Skeletal muscle satellite cell (primary cell): ENCODE results near the gene KLHL30. TPM values are rescaled to one million over a fixed set of nuclear protein-coding genes. Genes with fewer than 3 reads are reported as not detected.
A peak's percentile ranks its signal among the peaks of the same experiment; 100 is the strongest.

ENCODE experiments used
- H3K27me3 ChIP-seq: 2 replicates; pipeline ENCODE4 v1.7.0; 2013; ENCODE audit warnings: low read length; ENCODE audit not compliant: control insufficient read depth, insufficient read depth
- H3K36me3 ChIP-seq: 2 replicates; pipeline ENCODE4 v1.7.0; 2013; ENCODE audit warnings: mild to moderate bottlenecking, control low read depth, low read length; ENCODE audit not compliant: insufficient read depth
- H3K4me1 ChIP-seq: 2 replicates; pipeline ENCODE4 v1.7.0; 2013; ENCODE audit warnings: low read length; ENCODE audit not compliant: control insufficient read depth, insufficient read depth
- H3K4me2 ChIP-seq: 2 replicates; pipeline ENCODE4 v1.7.0; 2013; ENCODE audit warnings: mild to moderate bottlenecking, low read length
- H3K4me3 ChIP-seq: 2 replicates; pipeline ENCODE4 v1.7.0; 2013; ENCODE audit warnings: low read length
- H3K9ac ChIP-seq: 2 replicates; pipeline ENCODE4 v1.7.0; 2013; ENCODE audit warnings: mild to moderate bottlenecking, low read depth, low read length, moderate library complexity
- H3K9me3 ChIP-seq: replicated peaks from 2 replicates; pipeline ENCODE4 v1.7.0; 2013; ENCODE audit warnings: mild to moderate bottlenecking, control low read depth, low read length
- total RNA-seq: library from RNA; depleted of rRNA; stranded (reverse); fragments of >200 nt; gene quantifications from 2 replicates; pipeline ENCODE4 v1.2.3, GENCODE V29; 2012; rRNA removed

KLHL30 gene
- under 0.01 and 5.5 TPM in 2 replicates for total RNA-seq

GRCh38 chr2:238138331-238139195 lies at the start of gene KLHL30:
KLHL30 (plus strand) TSS chr2:238138668; CDS start chr2:238140755, 2,087 bp downstream.
- Histone ChIP-seq H3K4me1 (peaks cover 57% of the 10 kb centered on the region), H3K36me3 (no peaks in the 10 kb centered on the region), H3K4me2 (peak within 1 kb of the TSS; percentile 60), H3K9me3 (no peaks in the 10 kb centered on the region), H3K27me3 (no peaks in the 10 kb centered on the region), H3K4me3 (peak within 1 kb of the TSS; percentile 59), H3K9ac (peak within 1 kb of the TSS; percentile 76)

- H3K9me3 ChIP-seq: no peaks in the 10 kb centered on the region
- H3K4me3 ChIP-seq: no peak overlapping the region
- no peaks in the 10 kb centered on the region for H3K36me3 ChIP-seq
- H3K9ac ChIP-seq: no peak overlapping the region
- no peaks in the 10 kb centered on the region for H3K4me1 ChIP-seq
- no peak overlapping the region for H3K4me2 ChIP-seq
- no peaks in the 10 kb centered on the region for H3K27me3 ChIP-seq
Observed at GRCh38 chr2:238090887-238091286, 47.6 kb upstream of the KLHL30 start.

- no peaks in the 10 kb centered on the region for H3K27me3 ChIP-seq
- no peak overlapping the region for H3K4me3 ChIP-seq
- no peak overlapping the region for H3K4me2 ChIP-seq
- H3K9ac ChIP-seq: no peak overlapping the region
- no peaks in the 10 kb centered on the region for H3K4me1 ChIP-seq
- no peaks in the 10 kb centered on the region for H3K36me3 ChIP-seq
- H3K9me3 ChIP-seq: no peaks in the 10 kb centered on the region
Observed at GRCh38 chr2:238091436-238092060, 46.9 kb upstream of the KLHL30 start.

- H3K4me1 ChIP-seq: no peaks in the 10 kb centered on the region
- no peaks in the 10 kb centered on the region for H3K27me3 ChIP-seq
- H3K9me3 ChIP-seq: no peaks in the 10 kb centered on the region
- no peaks in the 10 kb centered on the region for H3K36me3 ChIP-seq
- no peak overlapping the region for H3K9ac ChIP-seq
- H3K4me2 ChIP-seq: no peak overlapping the region
- no peak overlapping the region for H3K4me3 ChIP-seq
Observed at GRCh38 chr2:238092486-238093035, 45.9 kb upstream of the KLHL30 start.

- no peaks in the 10 kb centered on the region for H3K36me3 ChIP-seq
- no peaks in the 10 kb centered on the region for H3K27me3 ChIP-seq
- no peak overlapping the region for H3K9ac ChIP-seq
- no peak overlapping the region for H3K4me2 ChIP-seq
- no peaks in the 10 kb centered on the region for H3K9me3 ChIP-seq
- no peak overlapping the region for H3K4me3 ChIP-seq
- no peaks in the 10 kb centered on the region for H3K4me1 ChIP-seq
Observed at GRCh38 chr2:238093181-238094140, 45.0 kb upstream of the KLHL30 start.

GRCh38 chr2:238094438-238095022 lies 43.9 kb upstream of the KLHL30 start:
- no peak overlapping the region for H3K9ac ChIP-seq
- no peaks in the 10 kb centered on the region for H3K4me1 ChIP-seq
- no peak overlapping the region for H3K4me3 ChIP-seq
- no peaks in the 10 kb centered on the region for H3K9me3 ChIP-seq
- no peak overlapping the region for H3K4me2 ChIP-seq
- H3K27me3 ChIP-seq: no peaks in the 10 kb centered on the region
- H3K36me3 ChIP-seq: no peaks in the 10 kb centered on the region

GRCh38 chr2:238095143-238095542 lies 43.3 kb upstream of the KLHL30 start:
- H3K4me1 ChIP-seq: no peaks in the 10 kb centered on the region
- H3K9me3 ChIP-seq: no peaks in the 10 kb centered on the region
- H3K27me3 ChIP-seq: no peaks in the 10 kb centered on the region
- H3K9ac ChIP-seq: no peak overlapping the region
- no peak overlapping the region for H3K4me3 ChIP-seq
- no peak overlapping the region for H3K4me2 ChIP-seq
- H3K36me3 ChIP-seq: no peaks in the 10 kb centered on the region

- H3K4me2 ChIP-seq: no peak overlapping the region
- H3K36me3 ChIP-seq: no peaks in the 10 kb centered on the region
- no peak overlapping the region for H3K4me3 ChIP-seq
- no peaks in the 10 kb centered on the region for H3K27me3 ChIP-seq
- H3K9me3 ChIP-seq: no peaks in the 10 kb centered on the region
- no peaks in the 10 kb centered on the region for H3K4me1 ChIP-seq
- H3K9ac ChIP-seq: no peak overlapping the region
Observed at GRCh38 chr2:238096311-238097011, 42.0 kb upstream of the KLHL30 start.

- H3K27me3 ChIP-seq: no peaks in the 10 kb centered on the region
- no peaks in the 10 kb centered on the region for H3K36me3 ChIP-seq
- H3K4me3 ChIP-seq: no peak overlapping the region
- no peaks in the 10 kb centered on the region for H3K9me3 ChIP-seq
- H3K9ac ChIP-seq: no peak overlapping the region
- no peak overlapping the region for H3K4me2 ChIP-seq
- H3K4me1 ChIP-seq: no peaks in the 10 kb centered on the region
Observed at GRCh38 chr2:238097201-238097987, 41.1 kb upstream of the KLHL30 start.
